ENCODE data around the gene ADAMTS17.

The ADAMTS17 gene

GRCh38 chr15:100247228-100248225 lies 94.2 kb downstream of the ADAMTS17 start:
- no peak for DNase-seq

DNA sequence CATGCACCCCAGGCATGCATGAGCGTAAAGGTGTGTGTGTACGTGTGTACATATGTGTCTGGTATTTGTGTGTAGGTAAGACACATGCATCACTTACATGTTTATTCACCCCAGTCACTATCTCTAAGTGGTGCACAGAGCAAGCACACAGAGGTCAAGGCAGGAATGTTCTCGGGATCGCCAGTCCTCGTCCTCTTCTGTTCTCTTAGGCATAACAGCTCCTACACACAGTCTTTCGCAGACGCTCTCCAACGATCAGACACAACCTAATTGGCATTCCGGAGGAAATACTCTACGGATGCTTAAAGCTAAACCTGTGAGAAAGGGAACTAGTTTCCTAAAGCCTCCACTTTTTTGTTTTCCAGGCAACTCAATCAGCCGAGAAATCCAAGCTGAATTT lies 95.9 kb downstream of the ADAMTS17 start:
- DNase-seq = no peak

DNA sequence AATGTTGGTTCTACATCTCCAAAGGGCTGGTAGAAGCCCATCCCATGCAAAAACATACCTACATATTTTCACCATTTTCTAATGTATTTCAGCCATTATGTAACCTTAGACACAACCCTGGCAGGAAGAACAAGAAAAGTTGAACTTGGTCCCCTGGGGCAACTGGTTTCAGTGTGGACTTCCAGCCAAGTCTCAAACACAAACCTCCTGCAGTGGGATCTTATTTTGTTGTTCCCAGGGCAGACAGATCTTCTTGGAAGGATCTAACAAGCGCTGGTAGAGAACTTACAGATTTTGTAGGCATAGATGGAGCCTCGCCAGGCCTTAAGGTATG lies 96.3 kb downstream of the ADAMTS17 start:
- no peak for DNase-seq

GRCh38 chr15:100244796-100245486 lies 96.8 kb downstream of the ADAMTS17 start:
- no peak for DNase-seq

DNA sequence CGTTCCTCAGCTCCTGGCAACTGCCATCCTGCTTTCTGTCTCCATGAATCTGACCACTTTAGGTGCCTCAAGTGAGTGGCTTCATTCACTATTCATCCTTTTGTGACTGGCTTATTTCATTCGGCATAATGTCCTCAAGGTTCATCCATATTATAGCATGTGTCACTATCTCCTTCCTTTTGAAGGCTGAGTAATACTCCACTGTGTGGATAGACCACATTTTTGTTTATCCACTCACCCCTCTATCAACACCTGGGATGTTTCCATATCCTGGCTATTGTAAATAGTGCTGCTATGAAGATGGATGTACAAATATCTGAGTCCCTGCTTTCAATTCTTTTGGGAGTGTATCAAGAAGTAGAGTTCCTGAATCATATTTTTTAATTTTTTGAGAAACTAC lies 98.8 kb downstream of the ADAMTS17 start:
- no peak for DNase-seq

- no peak for DNase-seq
Observed at GRCh38 chr15:100241572-100242482, 99.9 kb downstream of the ADAMTS17 start.

DNA sequence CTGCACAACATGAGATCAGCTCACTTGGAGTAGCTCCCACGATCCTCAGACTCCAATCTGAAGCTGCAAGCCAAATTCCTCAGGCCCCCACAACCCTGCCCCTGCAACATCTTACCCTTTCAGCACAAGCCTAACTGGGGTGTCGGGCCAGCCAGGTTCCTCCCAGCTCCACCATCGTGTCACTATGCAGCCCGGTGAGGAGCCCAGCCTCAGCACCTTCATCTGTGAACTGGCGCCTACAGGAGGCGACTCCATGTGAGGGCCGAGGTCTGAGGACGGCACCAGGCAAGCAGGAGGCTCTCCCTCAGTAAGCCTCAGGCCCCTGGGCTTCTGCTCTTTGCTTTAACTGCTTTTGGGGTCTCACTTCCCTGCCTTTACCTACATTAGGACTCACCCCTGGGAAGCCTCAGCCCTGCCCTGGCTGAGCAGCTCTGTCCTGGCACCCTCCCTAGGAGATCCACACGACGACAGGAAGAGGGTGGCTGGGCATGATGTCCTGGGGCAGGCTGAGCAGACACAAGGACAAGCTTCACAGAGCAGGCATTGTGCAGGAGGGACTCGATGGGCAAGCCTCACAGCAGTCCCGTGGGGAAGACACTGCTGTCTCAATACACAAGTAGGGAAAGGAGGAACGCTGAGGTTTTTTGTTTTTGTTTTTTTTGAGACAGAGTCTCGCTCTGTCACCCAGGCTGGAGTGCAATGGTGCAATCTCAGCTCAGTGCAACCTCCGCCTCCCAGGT lies 104.6 kb downstream of the ADAMTS17 start:
- no peak for DNase-seq

- DNase-seq = no peak
Observed at GRCh38 chr15:100235030-100235617, 106.7 kb downstream of the ADAMTS17 start.

DNA sequence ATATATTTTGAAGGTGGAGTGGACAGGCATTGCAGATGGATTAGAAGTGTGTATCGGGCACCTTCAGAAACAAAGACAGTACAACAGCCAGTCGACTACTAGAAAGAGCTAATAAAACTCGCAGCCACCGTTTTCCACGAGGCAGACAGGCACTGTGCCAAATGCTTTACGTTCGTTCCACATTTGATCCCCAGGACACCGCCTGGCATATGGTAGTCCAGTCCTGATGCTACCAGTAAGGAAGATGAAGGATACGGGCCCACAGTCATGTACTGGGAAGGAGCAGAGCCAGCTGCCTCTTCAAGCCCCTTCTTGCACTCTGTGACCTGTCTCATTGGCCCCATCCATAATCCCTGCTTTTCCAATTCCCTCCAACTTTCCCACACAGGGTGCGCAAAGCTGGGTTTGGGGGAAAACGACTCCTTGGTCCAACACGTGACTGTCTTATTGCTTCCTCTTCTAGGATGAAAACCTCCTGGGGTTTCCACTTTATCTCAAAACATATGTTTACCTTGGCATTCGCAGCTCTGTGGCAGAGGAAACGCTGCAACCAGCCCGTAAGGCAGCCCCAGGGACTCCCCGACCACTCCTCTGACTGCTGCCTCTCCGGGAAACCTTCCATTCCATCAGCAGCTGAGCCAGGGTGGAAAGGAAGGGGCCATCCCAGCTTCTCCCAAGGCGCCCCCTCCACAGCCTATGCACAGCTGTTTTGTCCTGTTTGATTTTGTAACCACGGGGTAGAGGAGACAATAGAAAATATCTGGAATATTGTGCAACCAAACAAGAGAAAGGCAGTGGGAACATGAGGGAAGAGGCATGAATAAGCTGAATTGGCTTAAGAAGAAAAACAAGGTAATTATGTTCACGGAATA lies 107.4 kb downstream of the ADAMTS17 start:
- DNase-seq = no peak

GRCh38 chr15:100230784-100231183 lies 111.0 kb downstream of the ADAMTS17 start:
- no peak for DNase-seq

- DNase-seq = no peak
Observed at GRCh38 chr15:100229181-100230163, 112.3 kb downstream of the ADAMTS17 start.

DNA sequence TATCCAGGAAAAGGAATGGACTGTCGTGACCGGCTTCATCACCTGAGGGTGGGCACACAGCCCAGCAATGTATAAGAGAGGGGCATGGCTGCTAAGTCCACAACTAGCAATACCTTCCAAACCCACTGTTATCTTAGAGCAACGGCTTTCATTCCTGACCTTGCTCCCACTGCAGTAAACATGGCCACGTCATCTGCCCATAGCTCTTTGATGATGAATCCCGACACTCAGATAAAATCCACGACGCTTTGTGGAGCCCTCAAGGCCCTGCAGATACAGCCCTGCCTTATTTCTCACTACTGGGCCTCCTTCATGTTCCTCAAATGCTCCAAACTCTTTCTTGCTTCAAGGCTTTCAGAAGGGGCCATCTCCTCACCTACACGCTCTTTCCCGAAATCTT lies 114.0 kb downstream of the ADAMTS17 start:
- DNase-seq = no peak

- DNase-seq = no peak
Observed at GRCh38 chr15:100226107-100226506, 115.7 kb downstream of the ADAMTS17 start.

DNA sequence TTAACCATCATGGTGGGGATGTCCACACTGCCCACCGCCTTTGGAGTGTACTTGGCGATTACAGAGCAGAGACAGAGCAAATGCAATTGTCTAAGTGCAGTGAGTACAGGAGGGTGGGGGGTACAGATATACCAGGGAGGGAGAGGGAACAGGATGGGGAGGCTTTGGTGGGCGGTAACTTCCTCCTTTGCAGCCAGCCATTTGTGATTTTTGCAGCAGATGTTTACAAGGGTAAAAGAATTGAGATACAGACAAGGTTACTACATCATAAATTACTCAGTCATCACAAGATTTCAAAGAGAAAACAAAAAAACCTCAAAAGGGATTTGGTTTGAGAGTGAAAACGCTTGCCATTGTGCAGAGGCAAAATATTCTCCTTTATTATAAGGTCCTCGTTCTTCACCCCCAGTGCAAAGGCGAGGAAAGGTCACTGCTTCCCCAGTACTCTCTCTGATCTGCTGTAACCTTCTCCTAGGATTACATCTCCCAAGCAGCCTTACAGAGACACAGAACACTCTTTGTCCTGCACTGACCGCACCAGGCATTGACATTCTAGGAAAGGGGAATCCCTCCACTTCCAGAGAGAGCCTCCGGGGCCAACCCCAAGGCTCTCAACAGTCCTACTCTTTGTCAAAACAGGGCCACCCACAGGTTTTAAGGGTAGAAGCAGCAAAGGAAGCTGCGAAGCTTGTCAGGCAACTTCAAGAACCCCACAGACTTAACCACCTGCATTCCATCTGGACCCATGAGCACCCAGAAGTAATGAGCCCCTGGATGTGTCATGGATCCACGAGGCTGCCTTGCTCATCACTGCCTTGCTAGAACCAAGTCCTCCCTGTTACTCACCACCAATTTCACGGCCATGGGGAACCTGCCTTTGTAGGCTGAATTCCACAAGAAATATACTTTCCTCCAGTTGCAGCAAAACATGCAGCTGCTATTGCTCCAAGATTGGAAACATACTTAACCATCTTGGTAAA lies 117.3 kb downstream of the ADAMTS17 start:
- DNase-seq = no peak

DNA sequence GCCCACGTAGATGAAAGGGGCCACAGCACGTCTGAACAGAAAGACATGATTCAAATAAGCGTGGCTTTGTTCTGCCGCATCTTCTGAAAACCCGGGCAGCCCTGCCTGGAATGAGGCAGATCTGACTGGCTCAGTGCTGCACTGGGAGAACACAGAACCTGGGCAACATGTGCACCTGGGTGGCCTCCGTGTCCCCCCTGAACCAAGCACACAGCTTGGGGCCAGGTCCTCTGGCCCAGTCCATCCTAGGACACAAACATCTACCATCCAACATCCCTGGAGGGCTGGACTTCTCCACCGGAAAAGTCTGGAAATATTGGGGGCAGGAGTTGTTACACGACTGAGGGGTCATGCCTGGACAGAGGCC lies 119.4 kb downstream of the ADAMTS17 start:
- no peak for DNase-seq

DNA sequence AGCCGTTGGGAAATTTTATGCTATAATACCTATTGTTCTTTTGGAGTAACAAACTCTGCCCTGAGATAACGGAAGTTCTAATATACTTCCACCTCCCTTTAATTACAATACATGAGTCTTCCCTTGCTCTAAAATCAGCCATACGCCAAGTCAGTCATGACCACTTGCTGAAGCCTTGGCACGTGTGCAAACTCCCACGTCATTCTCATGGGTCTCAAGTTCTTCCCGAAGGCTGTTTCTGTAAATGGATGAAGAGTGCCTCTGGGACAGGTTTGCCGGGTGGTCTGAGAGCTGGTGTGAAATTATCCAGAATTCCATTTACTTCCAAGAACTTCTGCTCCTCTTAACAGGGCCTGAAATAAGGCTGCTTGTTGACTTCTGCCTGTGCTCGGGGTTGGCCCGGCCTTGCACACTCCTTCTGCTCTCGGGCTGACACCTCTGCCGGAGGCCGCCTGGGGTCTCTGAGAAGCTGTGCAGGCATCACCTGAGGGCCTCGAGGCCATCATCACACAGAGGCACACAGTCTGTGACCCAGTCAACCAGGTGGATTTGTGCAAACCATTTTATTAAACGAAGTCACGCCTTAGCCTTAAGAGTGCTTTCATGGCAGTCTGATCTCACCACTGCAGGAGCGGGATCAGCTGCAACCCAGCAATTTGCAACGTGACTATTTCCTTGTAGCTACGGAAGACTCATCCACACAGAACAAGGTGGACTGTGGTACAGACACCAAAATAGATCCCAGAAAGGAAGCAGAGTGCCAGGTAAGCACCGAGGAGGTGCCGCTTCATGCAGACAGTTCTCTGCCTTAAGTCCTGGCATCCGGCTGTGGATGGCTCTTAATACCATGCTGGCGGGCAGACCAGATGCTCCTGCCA lies 120.1 kb downstream of the ADAMTS17 start:
- no peak for DNase-seq

DNA sequence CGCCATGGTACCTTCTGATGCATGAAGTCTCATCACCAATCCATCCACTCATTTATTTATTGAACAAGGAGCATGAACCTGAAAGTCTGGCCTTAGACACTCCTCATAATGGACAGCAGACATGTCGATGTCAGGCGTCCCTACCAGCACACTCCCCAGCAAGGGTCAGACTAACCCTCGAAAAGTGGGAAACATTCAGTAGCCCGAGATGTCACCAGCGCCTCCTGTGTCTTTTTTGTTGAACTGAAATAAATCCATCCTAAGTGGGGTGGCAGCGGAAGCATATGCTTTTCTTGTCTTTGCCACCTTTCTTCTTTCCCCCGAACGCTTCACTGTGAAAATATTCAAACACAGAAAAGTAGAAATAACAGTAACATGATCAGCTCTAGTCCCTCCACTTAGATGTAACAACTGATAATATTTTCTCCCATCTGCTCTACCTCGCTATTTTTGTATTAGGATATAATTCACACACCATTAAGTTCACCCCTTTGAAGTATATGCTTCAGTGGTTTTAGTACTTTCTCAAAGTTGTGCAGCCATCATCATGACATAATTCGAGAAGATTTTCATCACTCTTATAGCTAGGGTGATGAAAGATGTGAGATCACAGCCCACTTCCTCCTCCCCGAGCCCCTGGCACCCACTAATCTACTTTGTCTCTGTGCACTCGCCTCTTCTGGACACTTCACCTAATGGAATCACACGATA lies 121.6 kb downstream of the ADAMTS17 start:
- DNase-seq = no peak

Data from activated gamma-delta T cell (primary cell).